ENCODE measurements around the gene RASSF5.
"Not testable (repeated sequence)": the region's sequence is repeated elsewhere in the genome, so short reads cannot be mapped to it uniquely, and the experiment has no call there.

Gene RASSF5

GRCh38 chr1:206591226-206591625 lies 83.9 kb downstream of the RASSF5 start:
- DNase-seq = no peak

- no peak for DNase-seq
Observed at GRCh38 chr1:206591696-206592095, 84.4 kb downstream of the RASSF5 start.

GRCh38 chr1:206593351-206593925 lies 86.1 kb downstream of the RASSF5 start:
- no peak for DNase-seq

- no peak for DNase-seq
Observed at GRCh38 chr1:206595581-206596318, 88.4 kb downstream of the RASSF5 start.

GRCh38 chr1:206596319-206596666 lies 89.0 kb downstream of the RASSF5 start:
- no peak for DNase-seq

GRCh38 chr1:206600527-206600926 lies 93.2 kb downstream of the RASSF5 start:
- DNase-seq = no peak

GRCh38 chr1:206604861-206605260 lies 97.5 kb downstream of the RASSF5 start:
- DNase-seq = no peak

GRCh38 chr1:206606867-206607266 lies 99.5 kb downstream of the RASSF5 start:
- no peak for DNase-seq

GRCh38 chr1:206608108-206608698 lies 100.9 kb downstream of the RASSF5 start:
- DNase-seq = no peak

GRCh38 chr1:206609229-206609991 lies 102.1 kb downstream of the RASSF5 start:
- no peak for DNase-seq

- DNase-seq = peak; percentile 65
Observed at GRCh38 chr1:206612129-206612876, 105.0 kb downstream of the RASSF5 start, which contains the start of gene EIF2D. EIF2D (minus strand) TSS chr1:206612465; CDS start chr1:206612342, 123 bp downstream.

GRCh38 chr1:206626396-206626795 lies 119.1 kb downstream of the RASSF5 start:
- not testable (repeated sequence) for DNase-seq

- no peak for DNase-seq
Observed at GRCh38 chr1:206628916-206629315, 121.6 kb downstream of the RASSF5 start.

GRCh38 chr1:206631085-206631509 lies 123.8 kb downstream of the RASSF5 start:
- DNase-seq = peak; percentile 13

GRCh38 chr1:206633708-206634121 lies 126.4 kb downstream of the RASSF5 start:
- no peak for DNase-seq

GRCh38 chr1:206634365-206635079 lies 127.2 kb downstream of the RASSF5 start:
- peak; percentile 45 for DNase-seq

GRCh38 chr1:206635080-206635977 lies 128.0 kb downstream of the RASSF5 start, which contains the start of gene DYRK3:
DYRK3 (plus strand) TSS chr1:206635536; CDS start chr1:206635704, 168 bp downstream.
- peak; percentile 82 for DNase-seq

- no peak for DNase-seq
Observed at GRCh38 chr1:206635978-206636345, 128.6 kb downstream of the RASSF5 start.

- DNase-seq = no peak
Observed at GRCh38 chr1:206636671-206637070, 129.3 kb downstream of the RASSF5 start.

GRCh38 chr1:206637605-206638004 lies 130.3 kb downstream of the RASSF5 start:
- DNase-seq = no peak
